Spleen (tissue), 7 donors: ENCODE results near the gene INO80.
A peak's percentile ranks its signal among the peaks of the same experiment; 100 is the strongest.

Experiments used
- POLR2A ChIP-seq, 3 donors: fragments of 450-650 bp; IDR thresholded peaks; one replicate each; pipeline ENCODE4 v1.5.1; 2017; ENCODE audit warnings: antibody characterized with exemption in 3 of 3, mild to moderate bottlenecking in 1 of 3
- POLR2AphosphoS5 ChIP-seq, 3 donors: sonication (generic); formaldehyde crosslinking; IDR thresholded peaks; one replicate each; pipeline ENCODE4 v1.5.1; 2017; ENCODE audit warnings: antibody characterized with exemption in 3 of 3
- TF ChIP-seq, protein P1 (sequence below), 11 experiments: fragments of 200-600 bp in 7 of 11; fragments of 450-650 bp in 4 of 11; sonication (generic) in 4 of 11; IDR thresholded peaks in 8 of 11; conservative IDR thresholded peaks in 3 of 11; 1 replicate in 7 of 11; 2 replicates in 4 of 11; pipeline versions ENCODE4 v1.4.0 to v1.8.0; 2016 to 2021; ENCODE audit warnings: antibody characterized with exemption in 11 of 11, inconsistent platforms in 4 of 11, mild to moderate bottlenecking in 1 of 11
- donor health status: DM: no; HTN: no; CAD: no; lungs with moderate emphysema.
- donor health status: DM: no; HTN: no; CAD: no.
- donor health status: DM: no; HTN: no; CAD: no.

DNA sequence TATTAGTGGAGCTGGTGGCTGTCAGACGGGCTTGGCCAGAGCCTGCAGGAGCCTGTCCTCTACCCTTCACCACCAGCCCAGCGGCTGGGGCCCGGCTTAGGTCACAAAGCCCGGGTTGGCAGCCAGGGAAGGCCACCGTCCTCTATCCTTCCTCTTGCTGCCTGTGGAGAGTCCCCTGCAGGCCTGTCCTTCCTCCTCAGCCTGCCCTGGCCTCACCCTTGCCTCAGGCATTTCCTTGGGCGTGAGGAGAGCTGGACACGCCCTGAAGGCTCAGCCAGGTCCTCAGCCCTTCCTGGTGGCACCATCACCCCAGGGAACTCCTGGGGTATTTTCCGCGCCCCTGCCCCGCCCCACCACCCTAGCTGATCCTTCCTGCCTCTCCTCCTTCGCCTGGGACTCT is 155.2 kb downstream of the INO80 start:
- TF ChIP-seq, protein P1, sequence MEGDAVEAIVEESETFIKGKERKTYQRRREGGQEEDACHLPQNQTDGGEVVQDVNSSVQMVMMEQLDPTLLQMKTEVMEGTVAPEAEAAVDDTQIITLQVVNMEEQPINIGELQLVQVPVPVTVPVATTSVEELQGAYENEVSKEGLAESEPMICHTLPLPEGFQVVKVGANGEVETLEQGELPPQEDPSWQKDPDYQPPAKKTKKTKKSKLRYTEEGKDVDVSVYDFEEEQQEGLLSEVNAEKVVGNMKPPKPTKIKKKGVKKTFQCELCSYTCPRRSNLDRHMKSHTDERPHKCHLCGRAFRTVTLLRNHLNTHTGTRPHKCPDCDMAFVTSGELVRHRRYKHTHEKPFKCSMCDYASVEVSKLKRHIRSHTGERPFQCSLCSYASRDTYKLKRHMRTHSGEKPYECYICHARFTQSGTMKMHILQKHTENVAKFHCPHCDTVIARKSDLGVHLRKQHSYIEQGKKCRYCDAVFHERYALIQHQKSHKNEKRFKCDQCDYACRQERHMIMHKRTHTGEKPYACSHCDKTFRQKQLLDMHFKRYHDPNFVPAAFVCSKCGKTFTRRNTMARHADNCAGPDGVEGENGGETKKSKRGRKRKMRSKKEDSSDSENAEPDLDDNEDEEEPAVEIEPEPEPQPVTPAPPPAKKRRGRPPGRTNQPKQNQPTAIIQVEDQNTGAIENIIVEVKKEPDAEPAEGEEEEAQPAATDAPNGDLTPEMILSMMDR (IDR thresholded peaks at IDR 0.05 in 8 of 11, conservative IDR thresholded peaks at IDR 0.05 in 3 of 11) = no peak
- TF ChIP-seq POLR2A (IDR thresholded peaks at IDR 0.05) (no peak), POLR2AphosphoS5 (IDR thresholded peaks at IDR 0.05) (peak in 2 of 3 donors; percentile 20 to 34)
